ENCODE results near the gene PDCL2. TPM values are rescaled to one million over a fixed set of nuclear protein-coding genes. Genes with fewer than 3 reads are reported as not detected.

The PDCL2 gene
- total RNA-seq, 1 experiment from 2014 or later, result not detected

DNA sequence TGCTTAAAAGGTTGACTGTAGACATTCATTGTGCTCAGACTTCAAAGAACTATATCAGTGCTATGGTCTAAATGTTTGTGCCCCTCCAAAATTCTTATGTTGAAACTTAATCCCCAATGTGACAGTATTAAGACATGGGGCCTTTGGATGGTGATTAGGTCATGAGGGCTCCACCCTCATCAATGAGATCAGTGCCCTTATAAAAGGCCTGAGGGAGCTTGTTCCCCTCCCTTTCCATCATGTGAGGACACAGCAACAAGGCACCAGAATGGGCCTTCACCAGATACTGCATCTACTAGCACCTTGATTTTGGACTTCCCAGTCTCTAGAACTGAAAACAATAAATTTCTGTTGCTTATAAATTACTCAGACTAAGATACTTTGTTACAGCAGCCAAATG is 73.6 kb downstream of the PDCL2 start:
- BruUV-seq (replicated peaks), result no TSS peak
- TF ChIP-seq, protein P1, sequence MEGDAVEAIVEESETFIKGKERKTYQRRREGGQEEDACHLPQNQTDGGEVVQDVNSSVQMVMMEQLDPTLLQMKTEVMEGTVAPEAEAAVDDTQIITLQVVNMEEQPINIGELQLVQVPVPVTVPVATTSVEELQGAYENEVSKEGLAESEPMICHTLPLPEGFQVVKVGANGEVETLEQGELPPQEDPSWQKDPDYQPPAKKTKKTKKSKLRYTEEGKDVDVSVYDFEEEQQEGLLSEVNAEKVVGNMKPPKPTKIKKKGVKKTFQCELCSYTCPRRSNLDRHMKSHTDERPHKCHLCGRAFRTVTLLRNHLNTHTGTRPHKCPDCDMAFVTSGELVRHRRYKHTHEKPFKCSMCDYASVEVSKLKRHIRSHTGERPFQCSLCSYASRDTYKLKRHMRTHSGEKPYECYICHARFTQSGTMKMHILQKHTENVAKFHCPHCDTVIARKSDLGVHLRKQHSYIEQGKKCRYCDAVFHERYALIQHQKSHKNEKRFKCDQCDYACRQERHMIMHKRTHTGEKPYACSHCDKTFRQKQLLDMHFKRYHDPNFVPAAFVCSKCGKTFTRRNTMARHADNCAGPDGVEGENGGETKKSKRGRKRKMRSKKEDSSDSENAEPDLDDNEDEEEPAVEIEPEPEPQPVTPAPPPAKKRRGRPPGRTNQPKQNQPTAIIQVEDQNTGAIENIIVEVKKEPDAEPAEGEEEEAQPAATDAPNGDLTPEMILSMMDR (IDR thresholded peaks at IDR 0.05; ENCODE audit: insufficient read depth in 1 of 2, low read depth in 1 of 2, low read length in 1 of 2, severe bottlenecking in 1 of 2, unreplicated experiment in 1 of 2), result no peak
- Mint-ChIP-seq H3K9me3 (ENCODE audit: unreplicated experiment) (peaks cover 9% of the 10 kb centered on the region), H3K36me3 (ENCODE audit: insufficient read depth, unreplicated experiment) (no peaks in the 10 kb centered on the region), H3K4me3 (ENCODE audit: unreplicated experiment) (no peak overlapping the region), H3K27ac (ENCODE audit: unreplicated experiment) (no peak overlapping the region), H3K4me1 (ENCODE audit: low read depth, unreplicated experiment) (peaks cover 14% of the 10 kb centered on the region), H3K27me3 (ENCODE audit: insufficient read depth, unreplicated experiment) (no peaks in the 10 kb centered on the region)
- Histone ChIP-seq H3K9me3 (no peaks in the 10 kb centered on the region), H3K4me1 (no peaks in the 10 kb centered on the region), H3K36me3 (ENCODE audit: control insufficient read depth, insufficient read depth, low read length) (no peaks in the 10 kb centered on the region), H3K4me3 (ENCODE audit: low read depth, low read length) (no peak overlapping the region), H3K27me3 (replicated peaks; ENCODE audit: control insufficient read depth, insufficient read depth, low read length) (no peaks in the 10 kb centered on the region)
- POLR2A ChIA-PET, result no interaction called here
- no peak for DNase-seq
- intact Hi-C loops (cut with micrococcal nuclease; ENCODE audit: unreplicated experiment), result no loop called here
- CTCF ChIA-PET, result no interaction called here

DNA sequence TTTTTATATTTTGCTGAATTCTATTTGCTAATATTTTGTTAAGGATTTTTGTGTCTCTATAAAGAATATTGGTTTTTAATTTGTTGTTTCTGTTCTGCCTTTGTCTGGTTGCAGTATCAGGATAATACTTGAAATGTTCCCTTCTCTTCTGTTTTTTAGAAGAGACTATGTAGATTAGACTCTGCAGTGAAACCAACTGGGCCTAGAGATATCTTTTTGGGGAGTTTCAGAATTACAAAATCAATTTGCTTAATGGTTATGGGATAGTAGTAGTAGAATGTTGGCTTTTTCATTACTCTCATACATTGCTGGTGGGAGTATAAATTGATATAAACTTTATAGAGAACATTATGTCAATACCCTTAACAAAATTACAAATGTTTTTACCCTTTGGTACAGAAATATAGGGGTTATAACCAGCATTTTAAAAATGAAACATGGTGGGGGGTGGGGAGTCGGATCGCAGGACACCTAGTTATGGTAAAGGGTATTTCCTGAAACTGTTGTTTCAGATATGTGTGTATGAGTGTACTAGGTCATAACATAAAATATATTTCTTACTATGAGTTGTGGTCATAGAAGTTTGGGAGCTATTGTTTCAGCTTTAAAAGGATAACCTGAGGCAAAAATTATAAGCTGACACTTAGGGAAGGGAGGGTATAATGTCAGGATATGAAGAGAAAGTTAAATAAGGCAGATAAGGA is 74.4 kb downstream of the PDCL2 start:
- Histone ChIP-seq H3K36me3 (ENCODE audit: control insufficient read depth, insufficient read depth, low read length) (no peaks in the 10 kb centered on the region), H3K4me1 (no peaks in the 10 kb centered on the region), H3K9me3 (no peaks in the 10 kb centered on the region), H3K27me3 (replicated peaks; ENCODE audit: control insufficient read depth, insufficient read depth, low read length) (no peaks in the 10 kb centered on the region), H3K4me3 (ENCODE audit: low read depth, low read length) (no peak overlapping the region)
- H3K27ac Mint-ChIP-seq (ENCODE audit: unreplicated experiment), result no peak overlapping the region
- TF ChIP-seq, protein P1 (IDR thresholded peaks at IDR 0.05; ENCODE audit: insufficient read depth in 1 of 2, low read depth in 1 of 2, low read length in 1 of 2, severe bottlenecking in 1 of 2, unreplicated experiment in 1 of 2), result no peak
- no peak for DNase-seq
- no peaks in the 10 kb centered on the region for H3K27me3 Mint-ChIP-seq (ENCODE audit: insufficient read depth, unreplicated experiment)
- no peak overlapping the region for H3K4me3 Mint-ChIP-seq (ENCODE audit: unreplicated experiment)
- no TSS peak for BruUV-seq (replicated peaks)
- peaks cover 9% of the 10 kb centered on the region for H3K9me3 Mint-ChIP-seq (ENCODE audit: unreplicated experiment)
- intact Hi-C loops (cut with micrococcal nuclease; ENCODE audit: unreplicated experiment), result no loop called here
- peaks cover 14% of the 10 kb centered on the region for H3K4me1 Mint-ChIP-seq (ENCODE audit: low read depth, unreplicated experiment)
- ChIA-PET POLR2A (no interaction called here), CTCF (no interaction called here)
- no peaks in the 10 kb centered on the region for H3K36me3 Mint-ChIP-seq (ENCODE audit: insufficient read depth, unreplicated experiment)

DNA sequence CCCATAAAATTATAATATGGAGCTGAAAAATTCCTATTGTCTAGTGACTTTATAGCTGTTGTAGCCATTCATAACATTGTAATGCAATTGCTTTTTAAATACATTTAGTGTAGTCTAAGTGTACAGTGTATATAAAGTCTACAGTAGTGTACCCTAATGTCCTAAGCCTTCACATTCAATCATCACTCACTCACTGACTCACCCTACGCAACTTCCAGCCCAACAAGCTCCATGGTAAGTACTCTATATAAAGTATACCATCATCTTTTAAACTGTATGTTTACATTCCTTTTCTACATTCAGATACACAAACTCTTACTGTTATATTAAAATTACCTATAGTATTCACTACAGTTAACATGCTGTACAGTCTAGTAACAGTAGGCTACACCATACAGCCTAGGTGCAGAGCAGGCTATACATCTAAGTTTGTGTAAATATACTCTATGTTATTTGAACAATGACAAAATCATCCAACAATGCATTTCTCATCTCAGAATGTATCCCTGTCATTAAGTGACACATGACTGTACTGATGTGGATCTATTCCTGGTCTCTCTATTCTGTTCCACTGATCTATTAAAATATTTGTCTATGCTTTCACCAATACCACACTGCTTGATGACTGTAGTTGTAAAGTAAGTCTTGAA is 79.0 kb downstream of the PDCL2 start:
- ChIA-PET POLR2A (no interaction called here), CTCF (no interaction called here)
- no peak overlapping the region for H3K27ac Mint-ChIP-seq (ENCODE audit: unreplicated experiment)
- no peak for DNase-seq
- no peak overlapping the region for H3K4me3 ChIP-seq (ENCODE audit: low read depth, low read length)
- no peaks in the 10 kb centered on the region for H3K9me3 ChIP-seq
- no TSS peak for BruUV-seq (replicated peaks)
- H3K9me3 Mint-ChIP-seq (ENCODE audit: unreplicated experiment), result peaks cover 6% of the 10 kb centered on the region
- no peaks in the 10 kb centered on the region for H3K36me3 ChIP-seq (ENCODE audit: control insufficient read depth, insufficient read depth, low read length)
- no peaks in the 10 kb centered on the region for H3K27me3 ChIP-seq (replicated peaks; ENCODE audit: control insufficient read depth, insufficient read depth, low read length)
- intact Hi-C loops (cut with micrococcal nuclease; ENCODE audit: unreplicated experiment), result no loop called here
- H3K27me3 Mint-ChIP-seq (ENCODE audit: insufficient read depth, unreplicated experiment), result no peaks in the 10 kb centered on the region
- TF ChIP-seq, protein P1 (IDR thresholded peaks at IDR 0.05; ENCODE audit: insufficient read depth in 1 of 2, low read depth in 1 of 2, low read length in 1 of 2, severe bottlenecking in 1 of 2, unreplicated experiment in 1 of 2), result no peak
- H3K36me3 Mint-ChIP-seq (ENCODE audit: insufficient read depth, unreplicated experiment), result no peaks in the 10 kb centered on the region
- no peaks in the 10 kb centered on the region for H3K4me1 ChIP-seq
- H3K4me3 Mint-ChIP-seq (ENCODE audit: unreplicated experiment), result no peak overlapping the region
- peaks cover 11% of the 10 kb centered on the region for H3K4me1 Mint-ChIP-seq (ENCODE audit: low read depth, unreplicated experiment)
